Measurements from ENCODE around the gene MGAT4A.
"Not testable (repeated sequence)": the region's sequence is repeated elsewhere in the genome, so short reads cannot be mapped to it uniquely, and the experiment has no call there.

Gene MGAT4A

DNA sequence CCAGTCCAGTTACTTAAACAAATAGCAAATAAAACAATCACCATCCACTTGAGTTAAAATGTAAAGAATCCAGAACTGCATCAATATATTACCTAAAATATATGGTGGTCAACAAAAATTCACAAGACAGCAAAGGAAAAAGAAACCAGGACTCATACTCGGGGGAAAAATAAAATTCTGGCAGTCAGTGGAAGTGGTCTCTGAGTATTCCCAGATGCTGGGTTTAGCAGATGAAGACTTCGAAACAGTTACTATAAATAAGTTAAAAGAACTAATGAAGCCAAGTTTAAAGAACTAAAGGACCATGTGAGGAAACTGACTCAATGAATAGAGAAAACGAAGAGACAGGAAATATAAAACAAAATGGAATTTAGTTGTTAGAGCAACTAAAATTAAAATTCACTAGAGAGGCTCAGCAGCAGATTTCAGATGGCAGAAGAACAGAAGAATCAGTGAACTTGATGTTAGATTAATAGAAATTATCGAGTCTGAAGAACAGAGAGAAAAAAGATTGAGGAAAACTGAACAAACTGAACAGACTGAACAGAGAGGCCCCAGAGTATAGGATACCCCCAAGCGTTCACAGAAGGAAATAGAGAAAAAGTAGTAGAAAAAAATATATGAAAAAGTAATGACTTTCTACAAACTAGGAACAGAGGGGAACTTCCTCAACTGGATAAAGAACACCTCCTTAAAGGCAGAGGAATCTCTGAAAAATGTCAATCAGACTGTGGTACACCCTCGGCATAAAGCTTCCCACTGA lies 27.9 kb downstream of the MGAT4A start:
- DNase-seq (ENCODE audit: low spot score) = no peak

DNA sequence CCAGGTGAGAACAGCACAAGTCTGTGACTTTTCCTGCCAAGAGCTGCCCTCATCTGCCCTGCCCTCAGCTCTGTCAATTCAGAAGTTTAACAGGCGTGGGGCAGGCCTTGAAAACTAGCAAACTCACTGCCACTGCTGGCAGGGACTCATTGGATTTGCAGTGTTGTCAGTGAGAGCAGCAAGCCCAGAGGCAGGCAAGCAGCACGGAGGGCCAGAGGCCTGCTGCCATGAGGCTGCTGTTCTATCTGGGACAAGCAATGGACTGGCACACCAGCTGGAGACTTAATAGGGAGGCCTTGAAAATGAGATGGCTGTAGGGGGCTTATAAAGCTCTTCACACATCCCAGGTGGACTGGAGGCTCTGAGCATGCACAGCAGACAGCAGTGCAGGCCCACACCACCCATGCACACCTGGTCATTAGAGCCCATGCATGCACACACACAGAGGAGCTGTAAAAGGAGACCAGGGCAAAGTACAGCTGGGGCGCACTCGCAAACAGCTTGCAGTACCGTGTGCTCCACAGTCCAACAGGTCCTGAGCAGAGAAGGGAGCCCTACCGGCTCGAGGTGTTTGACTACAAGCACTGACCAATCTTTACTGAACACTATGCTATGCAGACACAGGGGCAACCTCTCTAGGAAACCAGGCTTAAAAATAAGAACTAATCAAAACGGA lies 28.7 kb downstream of the MGAT4A start:
- DNase-seq (ENCODE audit: low spot score) = peak; percentile 34

DNA sequence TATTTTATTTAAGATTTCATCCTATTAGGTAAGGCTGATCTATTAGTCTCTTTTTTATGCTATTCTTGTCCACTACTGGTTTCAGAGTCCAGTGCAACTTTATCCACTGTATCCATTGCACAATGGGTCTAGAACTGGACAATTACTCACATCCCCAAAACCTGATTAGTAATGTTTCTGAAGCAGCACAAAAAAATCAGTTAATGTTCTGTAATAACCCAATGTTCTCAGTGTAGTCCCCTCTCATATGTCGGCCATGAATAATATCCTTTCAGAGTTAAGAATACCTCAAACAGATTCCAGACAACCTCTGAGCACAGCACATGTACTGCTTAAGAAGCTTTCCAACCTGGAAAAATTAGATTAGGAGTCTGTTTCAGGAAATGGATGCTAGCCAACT lies 29.7 kb downstream of the MGAT4A start:
- DNase-seq (ENCODE audit: low spot score) = no peak

DNA sequence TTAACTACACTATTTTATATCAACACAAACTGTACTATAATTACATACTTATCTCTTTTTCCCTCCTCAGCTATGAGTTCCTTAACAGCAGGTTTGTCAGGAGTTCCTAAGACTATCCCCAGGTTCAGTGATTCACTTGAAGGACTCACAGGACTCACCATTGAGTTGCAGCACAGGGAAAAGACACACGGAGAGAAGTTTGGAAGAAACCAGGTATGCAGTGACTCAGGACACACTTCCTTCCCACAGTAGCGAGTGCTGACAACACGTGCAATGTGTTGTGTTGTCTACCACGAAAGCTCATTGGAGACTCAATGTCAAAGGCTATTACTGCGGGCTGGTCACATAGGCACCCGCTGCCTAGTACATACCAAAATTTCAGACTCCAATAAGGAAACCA lies 32.0 kb downstream of the MGAT4A start:
- DNase-seq (ENCODE audit: low spot score) = no peak

DNA sequence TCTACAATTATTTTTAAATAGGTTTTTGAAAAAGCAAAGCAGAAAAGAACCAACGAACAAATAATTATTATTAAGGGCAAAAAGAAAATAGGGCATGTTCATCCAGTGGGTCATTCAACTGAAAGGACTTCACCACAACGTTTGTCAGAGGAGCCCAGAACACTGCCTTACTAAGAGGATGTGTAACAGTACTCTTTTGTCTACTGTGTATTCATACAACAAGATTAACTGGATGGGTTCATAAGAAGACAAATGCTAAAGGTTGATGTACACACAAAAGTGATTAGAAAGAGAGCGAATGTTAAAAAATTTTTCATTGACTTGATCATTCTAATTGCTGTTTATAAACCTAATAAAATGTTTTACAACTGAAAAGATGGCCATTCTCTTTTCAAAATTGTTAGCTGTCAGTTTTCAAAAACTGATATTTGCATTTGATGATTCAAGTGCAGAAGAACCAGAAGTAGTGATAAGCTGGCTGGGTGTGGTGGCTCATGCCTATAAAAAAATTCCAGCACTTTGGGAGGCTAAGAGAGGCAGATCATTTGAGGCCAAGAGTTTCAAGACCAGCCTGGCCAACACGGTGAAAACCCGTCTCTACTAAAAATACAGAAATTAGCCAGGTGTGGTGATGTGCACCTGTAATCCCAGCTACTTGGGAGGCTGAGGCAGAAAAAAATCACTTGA lies 33.1 kb downstream of the MGAT4A start:
- DNase-seq (ENCODE audit: low spot score) = peak; percentile 55

DNA sequence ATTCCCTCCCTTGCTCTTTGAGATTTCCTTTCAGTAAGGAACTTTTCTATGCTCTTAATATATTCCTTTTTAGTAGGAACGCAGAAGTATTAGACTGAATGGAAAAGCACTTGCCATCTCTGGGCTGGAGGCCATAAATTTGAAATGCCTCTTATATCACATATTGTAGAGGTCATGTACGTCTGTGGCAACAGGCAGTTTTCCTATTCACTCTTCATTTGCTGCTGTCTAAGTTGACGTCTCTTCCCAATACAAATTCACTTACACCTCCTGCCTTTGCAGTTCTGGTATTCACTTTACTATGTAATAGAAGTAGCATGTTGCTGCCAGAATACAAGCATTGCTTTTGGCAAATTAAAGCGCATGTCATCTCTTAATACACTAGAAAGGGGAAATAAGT lies 34.7 kb downstream of the MGAT4A start:
- DNase-seq (ENCODE audit: low spot score) = no peak

DNA sequence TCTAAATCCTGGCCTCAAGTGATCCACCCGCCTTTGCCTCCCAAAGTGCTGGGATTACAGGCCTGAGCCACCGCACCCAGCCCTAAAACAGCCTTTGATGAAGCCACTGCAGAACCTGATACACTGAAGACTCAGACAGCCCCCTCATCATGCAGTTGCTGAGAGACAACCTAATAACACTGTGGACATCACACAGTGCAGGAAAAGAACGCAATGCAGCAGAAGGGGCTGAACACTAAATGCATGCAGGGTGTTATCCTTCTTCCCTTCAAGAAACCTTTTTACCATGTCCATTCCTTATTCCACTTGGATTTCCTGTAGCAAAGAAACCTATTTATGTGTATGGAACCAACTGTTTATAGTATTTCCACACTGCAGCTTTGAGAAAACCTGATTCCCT lies 35.7 kb downstream of the MGAT4A start:
- no peak for DNase-seq (ENCODE audit: low spot score)

DNA sequence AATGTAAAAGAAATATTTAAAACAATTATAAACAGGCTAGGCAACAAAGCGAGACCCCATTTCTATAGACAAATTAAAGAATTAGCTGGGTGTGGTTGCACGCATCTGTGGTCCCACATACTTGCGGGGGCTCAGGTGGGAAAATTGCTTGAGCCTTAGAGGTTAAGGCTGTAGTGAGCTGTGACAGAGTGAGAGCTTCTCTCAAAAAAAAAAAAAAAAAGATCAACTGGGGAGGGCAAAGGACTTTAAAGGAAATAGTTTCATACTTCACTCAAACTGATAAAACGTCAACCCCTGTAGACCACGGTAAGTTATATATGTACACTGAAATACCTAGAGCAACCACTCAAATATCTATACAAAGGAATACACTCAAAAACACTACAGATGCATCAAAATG lies 37.5 kb downstream of the MGAT4A start:
- no peak for DNase-seq (ENCODE audit: low spot score)

DNA sequence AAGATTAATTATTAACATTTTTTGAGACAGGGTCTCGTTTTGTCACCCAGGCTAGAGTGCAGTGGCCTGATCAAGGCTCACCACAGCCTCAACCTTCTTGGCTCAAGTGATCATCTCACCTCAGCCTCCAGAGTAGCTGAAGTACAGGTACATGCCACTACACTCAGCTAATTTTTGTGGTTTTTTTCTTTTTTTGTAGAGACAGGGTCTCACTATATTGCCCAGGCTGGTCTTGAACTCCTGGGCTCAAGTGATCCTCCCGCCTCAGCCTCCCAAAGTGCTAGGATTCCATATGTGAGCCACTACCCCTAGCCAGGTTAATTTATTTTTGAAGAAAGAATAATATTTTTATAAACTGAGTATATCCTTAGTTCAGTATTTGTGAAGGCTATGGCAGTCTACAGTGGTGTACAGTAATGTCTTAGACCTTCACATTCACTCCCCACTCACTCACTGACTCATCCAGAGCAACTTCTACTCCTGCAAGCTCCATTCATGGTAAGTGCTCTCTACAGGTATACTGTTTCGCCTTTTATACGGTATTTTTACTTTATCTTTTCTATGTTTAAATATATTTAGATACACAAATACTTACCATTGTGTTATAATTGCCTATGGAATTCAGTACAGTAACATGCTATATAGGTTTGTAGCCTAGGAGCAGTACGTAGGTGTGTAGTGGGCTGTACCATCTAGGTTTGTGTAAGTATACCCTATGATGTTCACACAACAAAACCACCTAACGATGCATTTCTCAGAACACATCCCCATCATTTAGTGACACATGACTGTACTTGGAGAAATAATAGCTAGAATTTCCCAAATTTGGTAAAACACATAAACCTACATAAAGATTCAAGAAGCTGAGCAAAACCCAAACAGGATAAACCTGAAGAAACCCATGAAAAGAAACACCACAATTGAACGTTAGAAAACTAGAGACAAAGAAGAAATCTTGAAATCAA lies 38.6 kb downstream of the MGAT4A start:
- DNase-seq (ENCODE audit: low spot score) = no peak

DNA sequence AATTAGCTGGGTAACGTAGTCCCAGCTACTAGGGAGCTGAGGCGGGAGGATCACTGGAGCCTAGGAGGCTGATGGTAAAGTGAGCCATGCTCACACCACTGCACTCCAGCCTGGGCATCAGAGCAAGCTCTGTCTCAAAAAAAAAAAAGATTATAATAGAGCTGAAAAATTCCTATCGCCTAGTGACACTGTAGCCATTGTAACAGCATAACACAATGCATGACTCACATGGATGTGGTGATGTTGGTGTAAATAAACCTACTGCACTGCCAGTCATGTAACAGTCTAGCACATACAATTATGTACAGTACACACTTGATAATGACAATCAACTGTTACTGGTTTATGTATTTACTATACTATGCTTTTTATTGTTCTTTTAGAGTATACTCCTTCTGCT lies 39.6 kb downstream of the MGAT4A start:
- DNase-seq (ENCODE audit: low spot score) = peak; percentile 37

DNA sequence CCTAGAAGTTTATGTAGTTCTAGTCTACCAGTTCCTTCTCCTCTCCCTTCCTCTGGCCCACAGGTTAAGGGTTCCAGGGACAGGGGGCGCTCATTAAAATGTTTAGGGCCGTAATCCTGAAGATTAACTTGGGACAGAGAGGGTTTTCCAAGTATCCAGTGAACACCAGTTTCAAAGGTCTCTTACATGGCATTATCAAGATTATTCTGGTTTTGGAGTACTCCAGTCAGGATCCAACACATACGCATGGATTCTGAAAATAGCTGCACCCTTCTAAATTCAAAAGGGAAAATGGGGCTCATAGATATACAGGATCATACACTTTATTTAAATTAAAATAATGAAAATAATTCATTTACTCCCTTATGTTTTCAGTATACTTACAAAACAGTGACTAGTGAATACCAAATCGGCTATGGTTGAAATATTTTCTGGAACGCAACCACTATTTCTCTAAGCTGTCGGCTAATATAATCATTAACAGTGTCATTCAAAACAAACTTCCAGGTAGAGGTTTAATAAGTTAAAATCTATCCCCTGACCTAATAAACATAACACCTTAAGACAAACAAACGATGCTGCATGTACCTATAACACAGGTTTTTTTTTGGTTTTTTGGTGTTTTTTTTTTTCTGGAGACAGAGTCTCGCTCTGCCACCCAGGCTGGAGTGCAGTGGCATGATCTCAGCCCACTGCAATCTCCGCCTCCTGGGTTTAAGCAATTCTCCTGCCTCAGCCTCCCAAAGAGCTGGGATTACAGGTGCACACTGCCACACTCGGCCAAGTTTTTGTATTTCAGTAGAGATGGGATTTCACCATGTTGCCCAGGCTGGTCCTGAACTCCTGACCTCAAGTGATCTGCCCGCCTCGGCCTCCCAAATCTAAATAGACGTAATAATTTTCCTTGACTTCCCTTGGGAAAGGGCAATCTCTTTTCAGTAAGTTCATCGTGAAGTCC lies 44.7 kb downstream of the MGAT4A start:
- DNase-seq (ENCODE audit: low spot score) = no peak

DNA sequence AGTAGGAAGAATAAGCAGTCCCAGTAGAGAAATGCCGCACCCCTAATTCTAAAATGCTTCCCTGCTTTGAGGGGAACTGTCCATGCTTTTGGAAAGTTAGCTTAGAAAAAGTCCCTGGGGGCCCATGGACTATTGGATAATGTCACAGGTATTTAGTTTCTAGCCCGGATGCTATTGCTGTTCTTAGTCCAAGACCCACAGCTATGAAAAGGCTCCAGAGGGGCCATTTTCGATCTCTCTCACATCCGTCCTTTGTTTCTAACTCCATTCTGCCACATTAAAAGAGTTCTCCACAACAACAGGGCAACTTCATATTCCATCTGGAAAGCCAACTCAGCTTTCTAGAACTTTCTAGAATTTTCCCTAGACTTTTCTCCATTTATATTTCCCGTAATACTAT lies 47.2 kb downstream of the MGAT4A start:
- no peak for DNase-seq (ENCODE audit: low spot score)

DNA sequence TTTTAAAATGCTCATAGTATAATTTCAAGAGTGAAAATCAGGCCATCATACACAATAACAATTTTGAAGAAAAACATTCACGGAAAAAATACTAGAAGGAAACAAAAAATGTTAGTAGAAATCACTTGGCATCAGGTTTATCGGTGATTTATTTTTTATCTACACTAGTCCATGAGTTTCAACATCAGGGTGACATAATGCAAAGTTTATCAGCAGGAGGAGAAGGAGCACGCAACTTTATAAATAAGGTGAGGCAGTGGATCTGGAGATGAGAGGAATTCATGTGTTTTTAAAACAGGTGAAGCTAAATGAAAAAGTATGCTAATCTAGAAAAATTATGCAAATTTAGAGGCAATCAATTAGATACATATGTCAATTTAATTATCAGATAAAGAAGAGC lies 54.2 kb downstream of the MGAT4A start:
- DNase-seq (ENCODE audit: low spot score) = no peak

DNA sequence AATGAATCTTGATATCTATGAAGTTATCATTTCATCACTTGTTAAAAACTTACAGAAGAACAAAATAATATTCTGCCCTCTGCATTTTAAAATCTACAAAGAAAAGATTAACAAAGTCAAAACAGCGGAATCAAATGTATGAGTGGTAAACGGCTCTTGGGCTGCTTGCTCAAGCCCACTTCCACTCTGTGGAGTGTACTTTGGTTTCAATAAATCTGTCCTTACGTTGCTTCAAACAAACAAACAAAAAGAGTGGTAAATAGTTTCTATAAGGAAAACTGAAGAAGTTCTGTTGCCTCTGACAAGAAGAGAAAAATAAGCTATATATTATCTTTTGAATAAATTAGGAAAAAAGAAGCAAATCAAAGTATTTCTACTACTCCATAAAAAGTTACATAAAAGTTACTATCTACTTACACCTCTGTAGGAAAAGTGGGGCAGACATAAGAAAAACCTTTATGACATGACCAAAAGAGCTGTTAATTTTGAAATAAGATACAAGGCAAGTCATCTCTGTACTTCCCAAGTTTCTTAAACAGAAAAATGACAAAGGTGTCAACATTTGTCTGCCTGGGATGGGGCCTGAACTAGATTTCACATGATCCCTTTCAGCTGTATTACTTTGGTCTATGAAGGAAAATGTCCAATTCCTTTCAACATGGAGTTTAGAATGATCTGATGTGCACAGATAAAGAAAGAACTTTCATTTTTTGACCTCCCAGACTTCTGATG lies 56.5 kb downstream of the MGAT4A start:
- no peak for DNase-seq (ENCODE audit: low spot score)

DNA sequence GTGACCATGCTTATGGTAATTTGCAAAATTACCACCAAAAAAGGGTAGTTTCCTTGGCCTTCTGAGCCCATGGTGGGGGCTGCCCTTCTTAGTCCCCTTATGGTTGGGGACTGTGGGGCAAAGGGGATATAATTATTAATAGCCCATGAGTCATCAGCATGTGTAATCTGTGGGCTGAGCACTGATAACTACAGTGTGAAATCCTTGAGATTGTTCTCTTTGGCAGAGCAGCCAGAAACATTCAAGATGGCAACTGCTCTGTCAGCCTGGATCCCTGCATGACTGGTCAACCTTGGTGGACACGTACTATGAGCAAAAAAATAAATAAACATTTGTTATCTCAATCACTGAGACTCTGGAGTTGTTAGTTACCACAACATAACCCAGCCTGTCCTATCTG lies 61.3 kb downstream of the MGAT4A start:
- DNase-seq (ENCODE audit: low spot score) = no peak

DNA sequence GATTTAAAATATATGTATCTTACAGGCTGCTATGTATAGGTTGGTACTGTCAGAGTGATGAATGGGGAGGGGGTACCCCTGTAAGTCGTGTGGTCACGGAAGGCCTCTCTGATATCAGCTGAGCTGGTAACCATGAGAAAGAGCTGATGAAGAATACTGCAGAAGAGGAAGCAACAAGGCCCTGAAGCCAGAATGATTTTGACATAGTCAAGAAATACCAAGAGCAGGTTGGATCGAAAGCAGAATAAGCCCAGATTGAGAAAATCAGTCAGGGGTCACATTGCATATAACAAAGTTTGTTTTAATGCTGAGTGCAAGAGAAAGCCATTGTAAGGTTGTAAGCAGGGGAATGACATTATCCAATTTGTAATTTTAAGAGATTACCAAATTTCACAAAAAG lies 65.3 kb downstream of the MGAT4A start:
- DNase-seq (ENCODE audit: low spot score) = no peak

DNA sequence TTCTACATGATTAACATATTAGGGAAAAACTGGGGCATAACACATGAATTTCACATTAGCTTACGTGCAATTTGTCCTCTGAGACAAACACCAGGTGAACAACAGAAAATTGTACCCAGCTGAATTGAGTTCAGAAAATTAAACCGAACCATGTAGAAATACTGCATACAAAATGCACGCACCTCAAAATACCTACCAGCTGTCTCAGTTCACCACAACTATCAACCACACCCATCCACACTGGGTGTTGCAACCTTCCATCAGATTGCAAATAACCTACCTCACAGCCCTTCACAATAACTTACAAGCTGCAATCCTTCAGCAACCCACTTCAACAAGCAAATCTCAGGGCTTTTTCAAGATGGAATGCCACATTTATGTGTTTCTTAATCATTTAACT lies 66.6 kb downstream of the MGAT4A start:
- no peak for DNase-seq (ENCODE audit: low spot score)

DNA sequence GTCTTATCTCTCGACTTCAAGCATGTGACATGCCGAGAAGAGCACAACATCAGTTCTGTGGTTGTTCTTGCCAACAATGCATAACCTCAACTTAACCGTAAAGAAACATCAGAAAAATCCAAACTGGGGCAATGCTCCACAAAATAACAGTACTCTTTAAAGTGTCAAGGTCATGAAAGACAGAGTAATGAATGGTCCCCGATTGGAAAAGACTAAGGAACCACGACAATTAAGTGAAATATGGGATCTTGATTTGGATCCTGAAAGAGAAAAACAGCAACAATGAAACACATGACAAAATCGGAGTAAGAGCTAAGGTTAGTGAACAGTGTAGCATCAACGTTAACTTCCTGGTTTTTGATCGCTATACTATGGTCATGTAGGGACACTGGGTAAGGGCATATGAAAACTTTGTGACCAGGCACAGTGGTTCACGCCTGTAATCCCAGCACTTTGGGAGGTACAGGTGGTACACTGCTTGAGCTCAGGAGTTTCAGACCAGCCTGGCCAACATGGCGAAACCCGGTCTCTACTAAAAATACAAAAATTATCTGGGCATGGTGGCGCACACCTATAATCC lies 67.3 kb downstream of the MGAT4A start:
- DNase-seq (ENCODE audit: low spot score) = no peak

DNA sequence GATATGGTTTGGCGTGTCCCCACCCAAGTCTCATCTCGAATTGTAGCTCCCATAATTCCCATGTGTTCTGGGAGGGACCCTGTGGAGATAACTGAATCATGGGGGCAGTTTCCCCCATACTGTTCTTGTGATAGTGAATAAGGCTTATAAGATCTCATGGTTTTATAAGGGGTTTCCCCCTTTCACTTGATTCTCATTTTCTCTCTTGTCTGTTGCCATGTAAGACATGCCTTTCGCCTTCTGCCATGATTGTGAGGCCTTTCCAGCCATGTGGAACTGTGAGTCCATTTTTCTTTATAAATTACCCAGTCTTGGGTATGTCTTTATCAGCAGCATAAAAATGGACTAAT lies 71.5 kb downstream of the MGAT4A start:
- not testable (repeated sequence) for DNase-seq (ENCODE audit: low spot score)
